HCT116 (cell line): ENCODE data around the gene DENND2A. TPM values are rescaled to one million over a fixed set of nuclear protein-coding genes. Genes with fewer than 3 reads are reported as not detected.

Experiments used
- ATAC-seq: fragments of 200-7000 bp; cut with Tn5 transposase; 2 replicates; pipeline ENCODE4 v1.9.1; 2020; ENCODE audit warnings: mild to moderate bottlenecking, moderate library complexity
- BruUV-seq: library from RNA; stranded (reverse); fragments of 400-500 nt; replicated peaks from 2 replicates; lab custom pipeline; 2021; lab: Mats Ljungman, UMichigan
- CTCF ChIA-PET: fragments of 300-600 bp; sonication (Branson Sonifier 250); formaldehyde crosslinking; loops from one replicate; lab custom pipeline; 2021; ENCODE audit warnings: antibody characterized with exemption; lab: Charles Lee
- POLR2A ChIA-PET: fragments of 300-600, 350-600 bp; sonication (Branson Sonifier 250); formaldehyde crosslinking; loops from one replicate; lab custom pipeline; 2021; ENCODE audit warnings: antibody characterized with exemption; lab: Charles Lee
- RAD21 ChIA-PET, 2 experiments: fragments of 300-600 bp; sonication (Branson Sonifier 250); formaldehyde crosslinking; loops; one replicate each; lab custom pipeline; 2023; ENCODE audit warnings: low total read pairs in 2 of 2; ENCODE audit not compliant: uncharacterized antibody in 2 of 2, unreplicated experiment in 2 of 2, low non-redundant PET in 1 of 2; lab: Charles Lee
- DNase-seq: peaks from one replicate; pipeline ENCODE4 v3.0.0-alpha.2; 2010; ENCODE audit warnings: low read depth, low spot score
- H2AFZ ChIP-seq: fragments of 200-600 bp; shearing (Covaris generic), sonication (generic); 2 replicates; pipeline ENCODE4 v1.6.1; 2017; ENCODE audit warnings: low read depth, mixed run types, mixed read lengths, antibody characterized with exemption, low read length; ENCODE audit not compliant: poor library complexity, severe bottlenecking
- H3K27ac ChIP-seq: 2 replicates; pipeline ENCODE4 v1.5.1; 2012; ENCODE audit warnings: low read depth, low read length
- H3K27me3 ChIP-seq: fragments of 200-600 bp; sonication (generic); 2 replicates; pipeline ENCODE4 v1.6.1; 2016; ENCODE audit warnings: mixed run types, low read length, mixed read lengths; ENCODE audit not compliant: insufficient read depth
- H3K36me3 ChIP-seq, 2 experiments: fragments of 200-500 bp in 1 of 2; fragments of 200-600 bp in 1 of 2; sonication (Bioruptor generic) in 1 of 2; sonication (generic) in 1 of 2; 2 replicates each; pipeline versions ENCODE4 v1.5.1 to v1.6.1; 2014 to 2016; ENCODE audit warnings: low read length in 2 of 2, inconsistent platforms in 1 of 2, mixed read lengths in 1 of 2, mixed run types in 1 of 2; ENCODE audit not compliant: insufficient read depth in 2 of 2, control insufficient read depth in 1 of 2
- H3K4me1 ChIP-seq, 2 experiments: fragments of 200-600 bp in 1 of 2; sonication (generic) in 1 of 2; 2 replicates each; pipeline versions ENCODE4 v1.5.1 to v1.6.1; 2012 to 2017; ENCODE audit warnings: low read length in 2 of 2, inconsistent platforms in 1 of 2, mild to moderate bottlenecking in 1 of 2, mixed read lengths in 1 of 2, mixed run types in 1 of 2, moderate library complexity in 1 of 2; ENCODE audit not compliant: insufficient read depth in 2 of 2, control insufficient read depth in 1 of 2
- H3K4me2 ChIP-seq: fragments of 200-600 bp; sonication (generic); 2 replicates; pipeline ENCODE4 v1.6.1; 2017; ENCODE audit warnings: mixed run types, low read length, mixed read lengths
- H3K4me3 ChIP-seq, 2 experiments: fragments of 200-600 bp in 1 of 2; sonication (generic) in 1 of 2; replicated peaks in 1 of 2; 2 replicates each; pipeline ENCODE4 v1.5.1; 2011 to 2016; ENCODE audit warnings: low read length in 2 of 2, control low read depth in 1 of 2, low read depth in 1 of 2, mild to moderate bottlenecking in 1 of 2, mixed read lengths in 1 of 2, mixed run types in 1 of 2
- H3K79me2 ChIP-seq: fragments of 200-600 bp; sonication (generic); 2 replicates; pipeline ENCODE4 v1.6.1; 2017; ENCODE audit warnings: mild to moderate bottlenecking, mixed run types, low read length, moderate library complexity, mixed read lengths; ENCODE audit not compliant: insufficient read depth
- H3K9ac ChIP-seq: fragments of 200-600 bp; sonication (generic); 2 replicates; pipeline ENCODE4 v1.6.1; 2016; ENCODE audit warnings: low read length, mixed read lengths
- H3K9me2 ChIP-seq: fragments of 200-600 bp; sonication (generic), shearing (Covaris generic); 2 replicates; pipeline ENCODE4 v1.6.1; 2017; ENCODE audit warnings: mixed run types, mild to moderate bottlenecking, moderate library complexity; ENCODE audit not compliant: insufficient read depth
- H3K9me3 ChIP-seq, 2 experiments: fragments of 200-500 bp in 1 of 2; fragments of 200-600 bp in 1 of 2; sonication (Bioruptor generic) in 1 of 2; sonication (generic) in 1 of 2; 2 replicates each; pipeline ENCODE4 v1.6.1; 2014 to 2017; ENCODE audit warnings: low read length in 2 of 2, mixed read lengths in 2 of 2, inconsistent platforms in 1 of 2, low read depth in 1 of 2, mild to moderate bottlenecking in 1 of 2, mixed run types in 1 of 2, moderate library complexity in 1 of 2; ENCODE audit not compliant: control insufficient read depth in 1 of 2, insufficient read depth in 1 of 2
- H4K20me1 ChIP-seq: fragments of 200-600 bp; sonication (generic), shearing (Covaris generic); 2 replicates; pipeline ENCODE4 v1.6.1; 2017; ENCODE audit warnings: mixed run types, mild to moderate bottlenecking, moderate library complexity; ENCODE audit not compliant: insufficient read depth
- EGR1 ChIP-seq: IDR thresholded peaks from 2 replicates; pipeline ENCODE4 v1.6.1; 2012; ENCODE audit warnings: low read depth
- EZH2 ChIP-seq: fragments of 200-600 bp; sonication (generic); IDR thresholded peaks from 2 replicates; pipeline ENCODE4 v1.6.1; 2017; ENCODE audit warnings: antibody characterized with exemption, mixed run types
- POLR2A ChIP-seq: IDR thresholded peaks from 2 replicates; pipeline ENCODE4 v1.7.0; 2011; ENCODE audit warnings: borderline replicate concordance; ENCODE audit not compliant: insufficient read depth, insufficient read length; ENCODE audit errors: extremely low read depth
- POLR2AphosphoS5 ChIP-seq: IDR thresholded peaks from 2 replicates; pipeline ENCODE4 v1.6.1; 2011; ENCODE audit warnings: mild to moderate bottlenecking, low read depth, low read length, moderate library complexity
- RAD21 ChIP-seq: IDR thresholded peaks from 2 replicates; pipeline ENCODE4 v1.6.1; 2012; ENCODE audit warnings: low read depth, mild to moderate bottlenecking
- SIN3A ChIP-seq: IDR thresholded peaks from 2 replicates; pipeline ENCODE4 v1.6.1; 2012; ENCODE audit warnings: low read depth
- SRF ChIP-seq: IDR thresholded peaks from 2 replicates; pipeline ENCODE4 v1.6.1; 2012; ENCODE audit warnings: low read depth
- YY1 ChIP-seq: IDR thresholded peaks from 2 replicates; pipeline ENCODE4 v1.6.1; 2011; ENCODE audit warnings: low read length, low read depth, moderate library complexity, mild to moderate bottlenecking; ENCODE audit not compliant: insufficient replicate concordance; ENCODE audit errors: extremely low read depth
- intact Hi-C: fragments of 100-400 bp; cut with micrococcal nuclease; formaldehyde crosslinking; loops from 2 replicates; pipeline ENCODE4 v1.10.0; 2022
- total RNA-seq: library from RNA; stranded (reverse); gene quantifications from one replicate; pipeline ENCODE4 v1.2.1, GENCODE V29; 2021; ENCODE audit not compliant: unreplicated experiment
- TF ChIP-seq, protein P1 (sequence below), 3 experiments: fragments of 200-600 bp in 1 of 3; sonication (generic) in 1 of 3; IDR thresholded peaks in 2 of 3; conservative IDR thresholded peaks in 1 of 3; 2 replicates each; pipeline ENCODE4 v1.5.1; 2012 to 2017; ENCODE audit warnings: low read depth in 2 of 3, low read length in 2 of 3, antibody characterized with exemption in 1 of 3, borderline replicate concordance in 1 of 3, control low read depth in 1 of 3, mild to moderate bottlenecking in 1 of 3, mixed read lengths in 1 of 3, mixed run types in 1 of 3, moderate library complexity in 1 of 3; ENCODE audit not compliant: insufficient read depth in 1 of 3

DENND2A gene
- total RNA-seq, 1 experiment from 2014 or later = 0.12 TPM

DNA sequence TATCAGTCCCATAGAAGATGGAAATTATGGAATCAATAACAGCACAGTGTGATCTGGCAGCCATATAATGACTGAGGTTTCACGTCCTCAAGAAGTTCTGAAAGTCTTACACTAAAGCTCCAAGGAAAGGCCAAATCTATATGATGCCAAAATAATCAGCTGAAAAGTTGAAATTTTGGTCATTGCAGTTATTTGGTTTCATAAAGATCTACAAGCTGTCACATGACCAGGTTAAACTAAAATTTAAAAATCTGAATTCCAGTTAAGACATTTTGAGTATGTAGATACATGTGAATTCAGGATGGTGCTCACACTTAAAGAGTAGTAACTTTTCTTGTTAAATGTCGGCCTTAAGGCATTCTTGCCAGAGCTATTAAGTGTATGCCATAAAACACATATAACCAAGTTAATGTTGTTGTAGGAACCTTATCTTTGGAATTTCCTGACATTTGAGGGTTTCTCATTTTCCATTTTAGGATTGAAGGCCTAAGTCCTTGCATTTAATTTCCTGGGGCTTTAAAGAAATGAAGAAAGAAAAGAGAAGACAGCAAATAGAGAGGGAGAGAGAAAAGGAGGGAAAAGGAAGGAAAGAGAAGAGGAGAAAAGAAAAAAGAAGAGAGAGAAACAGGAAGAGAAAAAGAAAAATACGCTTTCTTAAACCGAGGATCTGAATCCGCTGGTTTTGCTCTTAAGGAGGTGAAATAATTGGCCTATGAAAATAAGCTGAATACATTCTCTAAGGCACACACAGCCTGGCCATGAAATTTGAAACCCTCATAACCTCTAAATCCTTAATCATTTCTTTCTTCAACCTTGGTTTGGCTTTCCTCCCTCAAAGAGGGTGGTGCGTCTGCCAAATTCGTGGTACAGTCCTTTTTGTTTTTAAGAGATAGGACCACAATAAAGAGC lies 43.8 kb downstream of the DENND2A start:
- POLR2A ChIA-PET = no interaction called here
- intact Hi-C loops = loop anchor here (5.0 kb wide), 1 partner anchor 54 kb away; no protein-coding TSS in a partner anchor

More for the DNA sequence above, 43.8 kb downstream of the DENND2A start:
- ChIA-PET CTCF (no interaction called here), RAD21 (no interaction called here)
- no peaks in the 10 kb centered on the region for H4K20me1 ChIP-seq
- H3K27ac ChIP-seq = no peak overlapping the region
- ATAC-seq = no peak
- no peaks in the 10 kb centered on the region for H3K27me3 ChIP-seq
- H3K9me3 ChIP-seq = no peaks in the 10 kb centered on the region
- H3K79me2 ChIP-seq = no peaks in the 10 kb centered on the region
- H3K9ac ChIP-seq = no peak overlapping the region
- no peaks in the 10 kb centered on the region for H3K9me2 ChIP-seq
- DNase-seq = no peak
- H3K4me2 ChIP-seq = no peak overlapping the region
- H2AFZ ChIP-seq = no peak overlapping the region
- no TSS peak for BruUV-seq
- TF ChIP-seq EZH2 (no peak), SIN3A (no peak), RAD21 (no peak), POLR2AphosphoS5 (no peak), YY1 (no peak), POLR2A (no peak), EGR1 (no peak), SRF (no peak)
- TF ChIP-seq, protein P1, sequence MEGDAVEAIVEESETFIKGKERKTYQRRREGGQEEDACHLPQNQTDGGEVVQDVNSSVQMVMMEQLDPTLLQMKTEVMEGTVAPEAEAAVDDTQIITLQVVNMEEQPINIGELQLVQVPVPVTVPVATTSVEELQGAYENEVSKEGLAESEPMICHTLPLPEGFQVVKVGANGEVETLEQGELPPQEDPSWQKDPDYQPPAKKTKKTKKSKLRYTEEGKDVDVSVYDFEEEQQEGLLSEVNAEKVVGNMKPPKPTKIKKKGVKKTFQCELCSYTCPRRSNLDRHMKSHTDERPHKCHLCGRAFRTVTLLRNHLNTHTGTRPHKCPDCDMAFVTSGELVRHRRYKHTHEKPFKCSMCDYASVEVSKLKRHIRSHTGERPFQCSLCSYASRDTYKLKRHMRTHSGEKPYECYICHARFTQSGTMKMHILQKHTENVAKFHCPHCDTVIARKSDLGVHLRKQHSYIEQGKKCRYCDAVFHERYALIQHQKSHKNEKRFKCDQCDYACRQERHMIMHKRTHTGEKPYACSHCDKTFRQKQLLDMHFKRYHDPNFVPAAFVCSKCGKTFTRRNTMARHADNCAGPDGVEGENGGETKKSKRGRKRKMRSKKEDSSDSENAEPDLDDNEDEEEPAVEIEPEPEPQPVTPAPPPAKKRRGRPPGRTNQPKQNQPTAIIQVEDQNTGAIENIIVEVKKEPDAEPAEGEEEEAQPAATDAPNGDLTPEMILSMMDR (IDR thresholded peaks at IDR 0.05 in 2 of 3, conservative IDR thresholded peaks at IDR 0.05 in 1 of 3; ENCODE audit: borderline replicate concordance in 1 of 3, insufficient read depth in 1 of 3, low read depth in 2 of 3, low read length in 2 of 3) = no peak
- no peaks in the 10 kb centered on the region for H3K4me1 ChIP-seq
- no peak overlapping the region for H3K4me3 ChIP-seq
- H3K36me3 ChIP-seq = no peaks in the 10 kb centered on the region
